Activated naive CD4-positive, alpha-beta T cell treated with anti-CD3 and anti-CD28 coated beads, Interleukin-2, amount 50 U/mL, for 24 hours (primary cell): ENCODE measurements around the gene HJURP.

ENCODE experiments used
- H3K27ac Mint-ChIP-seq: one replicate; pipeline ENCODE4 v1.8.0; 2021; ENCODE audit warnings: mild to moderate bottlenecking, mixed read lengths
- H3K27me3 Mint-ChIP-seq: one replicate; pipeline ENCODE4 v1.8.0; 2021; ENCODE audit warnings: mixed read lengths
- H3K36me3 Mint-ChIP-seq: one replicate; pipeline ENCODE4 v1.8.0; 2021; ENCODE audit warnings: mixed read lengths
- H3K4me1 Mint-ChIP-seq: one replicate; pipeline ENCODE4 v1.8.0; 2021; ENCODE audit warnings: mixed read lengths
- H3K4me3 Mint-ChIP-seq: one replicate; pipeline ENCODE4 v1.8.0; 2021; ENCODE audit warnings: mild to moderate bottlenecking, mixed read lengths
- H3K9me3 Mint-ChIP-seq: one replicate; pipeline ENCODE4 v1.8.0; 2021; ENCODE audit warnings: mixed read lengths

The HJURP gene

DNA sequence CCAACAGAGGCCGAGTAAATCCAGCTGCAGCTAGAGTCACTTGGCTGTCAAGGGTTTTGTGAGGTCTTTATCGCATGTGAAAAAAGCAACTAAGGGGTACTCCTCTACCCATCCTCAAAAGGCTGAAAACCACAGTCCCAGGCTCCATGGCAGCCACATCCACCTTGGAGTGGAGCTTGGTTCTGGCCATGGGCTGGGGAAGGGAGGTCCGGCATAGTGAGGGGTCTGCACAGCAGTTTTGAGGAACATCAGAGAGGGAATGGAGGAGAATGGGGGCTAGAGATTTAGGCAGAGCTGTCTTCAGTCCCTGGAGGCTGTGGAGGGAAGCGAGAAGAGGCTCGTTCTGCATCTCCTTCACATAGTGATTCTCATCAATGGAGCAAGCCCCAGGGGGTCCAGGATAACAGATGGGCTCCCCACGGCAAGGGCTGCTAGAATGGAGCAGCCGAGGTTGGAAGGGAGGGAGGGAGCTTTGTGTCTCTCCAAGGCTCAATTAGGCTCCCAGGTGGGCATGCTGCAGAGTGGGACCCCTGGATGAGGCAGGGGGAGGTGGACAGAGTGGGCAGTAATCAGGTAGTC lies 55.2 kb downstream of the HJURP start:
- H3K9me3 Mint-ChIP-seq: peaks cover 4% of the 10 kb centered on the region
- H3K27ac Mint-ChIP-seq: no peak overlapping the region
- H3K4me1 Mint-ChIP-seq: no peaks in the 10 kb centered on the region
- peaks cover 5% of the 10 kb centered on the region for H3K27me3 Mint-ChIP-seq
- no peaks in the 10 kb centered on the region for H3K36me3 Mint-ChIP-seq
- no peak overlapping the region for H3K4me3 Mint-ChIP-seq

DNA sequence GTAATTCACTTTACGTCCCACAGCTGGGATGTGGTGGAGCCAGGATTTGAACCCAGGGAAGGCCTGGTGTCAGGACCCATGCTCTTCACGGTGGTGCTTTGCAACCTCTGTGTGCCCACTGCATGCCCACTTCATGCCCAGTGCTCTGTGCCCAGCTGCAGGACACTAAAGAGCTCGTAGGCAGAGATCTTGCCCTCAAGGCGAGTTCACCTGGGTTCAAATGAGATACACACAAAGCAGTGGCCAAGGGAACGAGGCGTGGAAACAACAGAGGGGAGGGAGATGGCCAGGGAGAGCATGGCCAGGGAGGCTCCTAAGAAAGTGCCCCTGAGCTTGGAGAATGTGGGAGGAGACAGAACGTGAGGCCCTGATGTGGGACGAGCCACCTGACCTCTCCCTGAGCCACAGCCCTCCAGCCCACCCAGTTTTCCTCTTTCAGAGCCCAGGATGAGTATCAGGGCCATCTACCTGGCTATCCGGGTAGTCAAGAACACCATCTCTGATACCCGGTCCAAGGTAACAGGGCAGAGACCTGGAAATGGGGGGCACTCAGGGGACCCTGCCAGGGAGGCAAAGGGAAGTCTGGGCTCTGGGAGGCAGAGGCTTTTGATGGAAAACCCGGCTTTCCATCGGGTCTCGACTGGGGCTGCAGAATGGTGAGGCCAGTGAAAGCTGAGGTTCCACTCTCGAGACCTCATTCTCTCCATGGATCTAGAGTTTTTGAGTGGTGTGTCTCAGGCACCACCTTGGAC lies 55.8 kb downstream of the HJURP start:
- H3K27ac Mint-ChIP-seq: no peak overlapping the region
- H3K9me3 Mint-ChIP-seq: peaks cover 4% of the 10 kb centered on the region
- no peaks in the 10 kb centered on the region for H3K4me1 Mint-ChIP-seq
- H3K27me3 Mint-ChIP-seq: peaks cover 5% of the 10 kb centered on the region
- no peak overlapping the region for H3K4me3 Mint-ChIP-seq
- H3K36me3 Mint-ChIP-seq: no peaks in the 10 kb centered on the region

DNA sequence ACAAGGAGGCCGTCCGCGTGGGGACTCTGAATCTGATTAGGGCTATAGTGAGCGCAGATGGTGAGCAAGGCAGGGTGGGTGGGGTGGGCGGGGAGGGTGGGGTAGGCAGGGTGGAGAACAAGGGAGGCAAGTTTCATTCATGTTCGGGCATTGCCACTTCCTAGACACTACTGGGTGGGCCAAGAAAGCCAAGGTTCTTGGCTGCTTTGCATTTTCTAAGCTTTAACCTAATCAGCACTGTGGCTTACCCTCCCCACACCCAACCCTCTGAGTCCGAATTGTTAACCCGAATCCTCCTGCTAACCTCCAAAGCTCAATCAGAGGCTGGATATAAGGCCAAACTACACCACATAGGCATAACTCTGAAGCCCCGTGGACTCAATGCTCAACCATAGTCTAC lies 58.1 kb downstream of the HJURP start:
- H3K36me3 Mint-ChIP-seq: no peaks in the 10 kb centered on the region

DNA sequence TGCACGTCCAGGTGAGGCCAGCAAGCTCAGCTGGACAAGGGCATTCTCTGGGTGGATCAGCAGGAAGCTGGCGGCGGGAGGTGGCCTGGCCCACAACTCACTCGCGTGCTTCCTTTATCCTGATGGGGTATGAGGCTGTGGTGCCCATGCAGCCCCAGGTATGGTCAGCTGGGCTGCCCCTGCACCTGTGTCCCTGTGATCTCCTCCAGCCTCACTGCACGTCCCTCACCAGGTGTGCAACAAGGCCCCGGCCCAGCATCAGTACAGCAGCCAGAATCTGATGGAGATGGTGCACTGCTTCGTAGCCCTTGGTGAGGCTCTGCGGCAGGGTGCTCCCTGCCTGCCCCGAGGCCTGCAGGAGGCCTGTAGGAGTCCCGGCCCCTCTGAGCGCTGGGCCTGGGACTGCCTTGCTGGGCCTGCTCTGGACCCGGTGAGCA lies 58.6 kb downstream of the HJURP start:
- no peaks in the 10 kb centered on the region for H3K36me3 Mint-ChIP-seq
- no peaks in the 10 kb centered on the region for H3K4me1 Mint-ChIP-seq
- H3K27me3 Mint-ChIP-seq: no peaks in the 10 kb centered on the region
- H3K9me3 Mint-ChIP-seq: peaks cover 4% of the 10 kb centered on the region
- H3K4me3 Mint-ChIP-seq: no peak overlapping the region
- no peak overlapping the region for H3K27ac Mint-ChIP-seq

More for the DNA sequence above, 58.1 kb downstream of the HJURP start:
- no peak overlapping the region for H3K4me3 Mint-ChIP-seq
- H3K9me3 Mint-ChIP-seq: peaks cover 4% of the 10 kb centered on the region
- no peak overlapping the region for H3K27ac Mint-ChIP-seq
- no peaks in the 10 kb centered on the region for H3K4me1 Mint-ChIP-seq
- H3K27me3 Mint-ChIP-seq: no peaks in the 10 kb centered on the region

DNA sequence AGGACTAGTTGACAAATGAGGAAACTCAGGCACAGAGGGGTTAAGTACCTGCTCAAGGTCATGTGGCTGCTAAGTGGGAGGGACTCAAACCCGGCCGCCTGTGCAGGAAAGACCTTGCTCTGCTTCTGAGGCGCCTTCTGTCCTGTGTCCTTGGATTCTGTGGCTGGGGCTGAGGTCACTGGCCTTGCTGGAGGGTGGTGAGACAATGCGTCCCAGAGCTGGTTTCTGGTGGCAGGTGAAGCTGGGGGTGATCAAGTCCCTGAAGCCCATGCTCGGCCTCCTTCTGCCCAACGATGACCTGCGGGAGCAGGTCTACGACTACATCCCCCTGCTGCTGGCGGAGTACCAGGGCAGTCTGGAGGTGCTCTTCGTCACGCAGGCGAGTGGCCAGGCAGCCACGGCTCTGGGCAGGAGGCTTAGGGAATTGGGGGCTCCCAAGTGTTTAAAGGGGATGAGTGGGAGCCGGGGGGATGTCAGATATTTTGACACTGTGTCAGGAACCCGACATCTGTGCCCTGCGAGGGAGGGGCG lies 60.1 kb downstream of the HJURP start:
- Mint-ChIP-seq H3K4me3 (no peak overlapping the region), H3K27me3 (no peaks in the 10 kb centered on the region), H3K9me3 (no peaks in the 10 kb centered on the region), H3K4me1 (no peaks in the 10 kb centered on the region), H3K36me3 (no peaks in the 10 kb centered on the region), H3K27ac (no peak overlapping the region)

DNA sequence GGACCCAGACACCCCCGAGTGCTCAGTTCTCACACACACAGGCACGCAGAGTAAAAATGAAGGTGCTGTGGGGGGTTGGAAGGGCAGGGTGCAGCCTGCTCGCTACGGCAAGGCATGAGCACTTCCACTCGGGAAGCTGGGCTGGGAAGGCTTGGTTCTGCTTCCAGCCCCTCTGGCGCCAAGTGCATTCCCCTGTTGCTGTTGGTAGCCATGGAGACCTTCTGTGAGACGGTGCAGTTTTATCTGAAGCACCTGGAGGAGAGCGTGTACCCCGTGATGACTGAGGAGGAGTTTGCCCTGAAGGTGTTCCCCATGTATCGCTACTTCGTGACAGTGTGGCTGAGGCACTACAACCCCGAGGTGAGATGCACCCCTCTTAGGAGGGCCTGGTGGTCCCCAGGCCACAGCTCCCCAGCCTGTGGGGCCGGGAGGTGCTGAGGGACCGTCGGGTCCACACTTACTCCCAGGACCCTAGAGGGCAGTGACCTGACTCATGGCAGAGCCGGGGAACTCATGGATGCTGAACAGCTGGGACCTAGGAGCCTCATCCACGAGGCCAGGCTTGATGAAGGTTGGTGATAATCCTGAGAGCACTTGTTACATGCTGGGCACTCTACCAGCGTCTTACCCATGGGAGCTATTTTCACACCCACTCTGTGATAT lies 60.7 kb downstream of the HJURP start:
- H3K27me3 Mint-ChIP-seq: no peaks in the 10 kb centered on the region
- H3K9me3 Mint-ChIP-seq: no peaks in the 10 kb centered on the region
- no peak overlapping the region for H3K27ac Mint-ChIP-seq
- no peak overlapping the region for H3K4me3 Mint-ChIP-seq
- H3K36me3 Mint-ChIP-seq: no peaks in the 10 kb centered on the region
- no peaks in the 10 kb centered on the region for H3K4me1 Mint-ChIP-seq

DNA sequence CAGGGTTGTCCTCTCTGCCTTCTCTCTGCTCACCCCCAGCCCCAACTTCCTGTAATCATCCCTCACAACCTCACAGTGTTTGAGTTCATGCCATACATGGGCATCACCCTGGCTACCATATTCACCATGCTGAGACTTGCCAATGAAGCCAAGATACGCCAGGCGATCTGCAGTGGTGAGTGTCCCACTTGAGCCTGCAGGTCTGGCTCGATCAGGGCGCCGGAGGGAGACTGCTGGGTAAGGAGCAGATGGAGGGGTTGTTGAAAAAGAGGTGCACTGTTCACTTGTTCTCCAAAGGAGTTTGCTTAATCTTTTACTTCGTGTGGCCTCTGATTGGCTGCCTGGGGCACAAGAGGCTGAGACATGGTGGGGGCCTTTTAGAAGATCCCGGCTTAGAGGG lies 61.6 kb downstream of the HJURP start:
- Mint-ChIP-seq H3K9me3 (no peaks in the 10 kb centered on the region), H3K4me1 (no peaks in the 10 kb centered on the region), H3K27ac (no peak overlapping the region), H3K36me3 (no peaks in the 10 kb centered on the region), H3K4me3 (no peak overlapping the region), H3K27me3 (no peaks in the 10 kb centered on the region)

DNA sequence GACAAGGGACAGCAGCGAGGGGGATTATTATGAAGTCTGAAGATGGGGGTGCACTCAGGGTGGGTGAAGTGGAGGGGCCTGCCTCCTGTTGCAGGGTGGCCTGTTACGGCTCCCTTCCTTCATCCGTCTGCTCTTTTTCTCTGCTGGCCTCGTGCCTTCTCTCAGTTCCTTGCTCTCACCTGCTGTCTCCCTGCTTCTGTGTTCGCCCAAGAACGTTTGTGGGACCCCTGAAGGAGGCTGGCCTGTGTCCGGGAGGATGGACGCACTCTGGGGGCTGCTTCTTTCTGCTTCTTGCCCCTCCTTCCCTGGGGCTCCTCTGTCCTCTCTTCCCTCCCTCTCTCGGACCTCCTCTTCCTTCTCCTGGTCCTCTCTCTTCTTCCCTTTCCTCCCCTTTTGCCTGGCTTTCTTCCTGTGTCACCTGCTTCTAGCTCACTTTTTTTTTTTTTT lies 62.4 kb downstream of the HJURP start:
- Mint-ChIP-seq H3K4me3 (no peak overlapping the region), H3K9me3 (no peaks in the 10 kb centered on the region), H3K27ac (no peak overlapping the region), H3K36me3 (no peaks in the 10 kb centered on the region), H3K27me3 (no peaks in the 10 kb centered on the region), H3K4me1 (no peaks in the 10 kb centered on the region)

DNA sequence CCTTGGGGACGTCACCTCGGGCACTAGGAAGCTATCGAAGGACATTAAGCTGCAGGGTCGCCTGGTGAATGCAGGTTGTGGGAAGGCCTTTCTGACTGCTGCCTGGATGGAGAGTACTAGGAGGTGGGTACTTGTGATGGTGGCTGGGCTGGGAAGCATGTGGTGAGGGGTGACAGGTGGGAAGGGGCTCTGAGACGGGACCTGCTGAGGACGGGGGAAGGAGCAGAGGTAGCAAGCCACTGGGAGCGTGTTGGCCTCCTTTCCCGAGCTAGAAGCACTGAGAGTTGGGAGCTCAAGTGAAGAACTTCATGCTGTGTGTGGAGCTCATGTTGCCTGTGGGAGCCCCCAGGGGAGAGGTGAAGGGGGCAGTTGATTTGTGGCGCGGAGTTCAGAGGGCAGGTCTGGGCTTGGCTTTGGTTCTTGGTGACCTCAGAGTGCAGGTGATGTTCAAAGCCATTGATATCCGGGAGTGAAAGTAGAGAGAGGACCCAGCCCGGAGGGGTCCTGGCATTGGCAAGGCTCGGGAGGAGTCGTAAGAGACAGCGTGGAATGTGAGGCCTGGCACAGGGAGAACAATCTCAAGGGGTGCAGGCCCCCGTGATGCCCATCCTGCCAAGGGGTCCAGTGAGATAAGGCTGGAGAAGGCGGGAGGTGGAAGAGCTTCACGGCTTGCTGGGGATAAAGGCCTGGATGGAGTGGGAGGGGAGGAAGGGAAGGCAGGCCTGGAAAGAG lies 63.0 kb downstream of the HJURP start:
- Mint-ChIP-seq H3K4me3 (no peak overlapping the region), H3K36me3 (no peaks in the 10 kb centered on the region), H3K27me3 (peaks cover 1% of the 10 kb centered on the region), H3K9me3 (no peaks in the 10 kb centered on the region), H3K27ac (no peak overlapping the region), H3K4me1 (no peaks in the 10 kb centered on the region)

DNA sequence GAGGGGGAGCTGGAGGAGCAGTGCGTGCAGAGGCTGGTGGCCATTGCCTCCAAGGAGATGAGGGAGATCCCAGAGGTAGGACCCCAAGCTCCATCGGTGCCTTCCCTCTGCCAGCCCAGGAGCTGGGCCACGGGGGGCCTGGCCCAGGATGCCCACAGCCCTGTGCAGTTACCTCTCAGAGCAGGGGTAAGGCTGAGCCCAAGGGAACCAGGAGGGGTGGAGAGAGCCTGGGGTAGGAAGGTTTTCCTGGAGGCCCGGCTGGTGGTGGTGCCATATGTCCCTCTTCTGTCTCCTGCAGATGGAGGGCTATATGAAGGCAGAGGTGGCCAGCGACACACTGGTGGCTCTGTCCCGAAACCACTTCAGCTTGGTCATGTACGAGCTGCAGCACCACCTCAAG lies 64.8 kb downstream of the HJURP start:
- no peaks in the 10 kb centered on the region for H3K9me3 Mint-ChIP-seq
- H3K27me3 Mint-ChIP-seq: peaks cover 7% of the 10 kb centered on the region
- no peaks in the 10 kb centered on the region for H3K4me1 Mint-ChIP-seq
- no peaks in the 10 kb centered on the region for H3K36me3 Mint-ChIP-seq
- no peak overlapping the region for H3K27ac Mint-ChIP-seq
- no peak overlapping the region for H3K4me3 Mint-ChIP-seq
